HG03159 (cell line): Measurements from ENCODE around the gene WWOX.

Experiments
- ATAC-seq: cut with Tn5 transposase; IDR thresholded peaks from one replicate; pipeline ENCODE4 v1.9.1; 2021; ENCODE audit warnings: mild to moderate bottlenecking, moderate library complexity; ENCODE audit not compliant: unreplicated experiment

WWOX gene

GRCh38 chr16:78192734-78193488, 93.5 kb downstream of the WWOX start:
- ATAC-seq = no peak

- ATAC-seq = no peak
Observed at GRCh38 chr16:78194948-78195347, 95.5 kb downstream of the WWOX start.

DNA sequence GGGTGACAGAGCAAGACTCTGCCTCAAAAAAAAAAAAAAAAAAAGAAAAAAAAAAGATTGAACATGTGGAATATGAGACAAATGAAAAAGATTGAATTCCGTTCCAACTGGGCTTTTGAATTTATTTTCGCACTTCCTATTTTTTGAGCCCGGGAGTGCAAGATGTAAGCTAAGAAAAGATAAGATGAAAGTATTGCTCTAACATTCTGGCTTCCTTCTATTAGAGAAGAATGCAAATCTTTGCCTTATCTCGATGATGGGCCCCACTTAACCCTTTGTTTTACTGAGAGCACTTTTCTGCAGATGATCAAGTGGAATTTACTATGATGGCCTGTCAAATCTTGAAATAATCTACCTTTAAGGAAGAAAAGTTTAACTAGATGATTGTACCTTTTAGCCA, 96.3 kb downstream of the WWOX start:
- ATAC-seq = no peak

GRCh38 chr16:78196502-78196901, 97.0 kb downstream of the WWOX start:
- no peak for ATAC-seq

- no peak for ATAC-seq
Observed at GRCh38 chr16:78198288-78198687, 98.8 kb downstream of the WWOX start.

DNA sequence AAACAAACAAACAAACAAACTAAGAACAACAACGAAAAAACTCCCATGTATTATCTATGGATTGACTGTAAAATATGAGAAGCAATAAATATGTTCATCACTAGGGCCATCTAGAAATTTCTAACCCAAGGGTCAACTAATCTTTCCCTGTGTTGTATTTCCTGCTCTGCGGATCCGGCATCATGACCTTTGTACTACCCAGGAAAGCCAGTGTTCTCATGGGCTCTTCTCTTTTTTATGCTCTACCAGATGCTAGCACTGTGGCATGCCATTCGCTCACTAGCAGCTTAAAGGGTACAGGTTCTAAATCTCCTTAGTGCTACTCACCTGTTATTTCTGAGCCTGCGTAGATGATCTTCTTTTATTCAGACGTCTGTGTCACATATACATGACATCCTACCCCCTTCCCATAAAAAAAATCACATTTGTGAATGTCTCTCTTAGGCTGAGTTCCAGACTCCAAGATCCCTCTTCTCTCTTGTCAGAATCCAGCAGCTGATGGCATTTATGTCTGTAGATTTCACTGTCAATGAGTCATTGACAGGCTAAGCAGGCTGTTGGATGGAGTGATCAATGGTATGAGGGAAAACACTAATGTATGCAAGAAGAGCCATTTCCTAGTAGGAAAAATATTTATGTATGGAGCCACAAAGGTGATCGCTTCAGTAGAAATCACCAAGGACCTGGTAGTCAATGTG, 100.0 kb downstream of the WWOX start:
- ATAC-seq = no peak

- ATAC-seq = no peak
Observed at GRCh38 chr16:78200023-78200389, 100.6 kb downstream of the WWOX start.

DNA sequence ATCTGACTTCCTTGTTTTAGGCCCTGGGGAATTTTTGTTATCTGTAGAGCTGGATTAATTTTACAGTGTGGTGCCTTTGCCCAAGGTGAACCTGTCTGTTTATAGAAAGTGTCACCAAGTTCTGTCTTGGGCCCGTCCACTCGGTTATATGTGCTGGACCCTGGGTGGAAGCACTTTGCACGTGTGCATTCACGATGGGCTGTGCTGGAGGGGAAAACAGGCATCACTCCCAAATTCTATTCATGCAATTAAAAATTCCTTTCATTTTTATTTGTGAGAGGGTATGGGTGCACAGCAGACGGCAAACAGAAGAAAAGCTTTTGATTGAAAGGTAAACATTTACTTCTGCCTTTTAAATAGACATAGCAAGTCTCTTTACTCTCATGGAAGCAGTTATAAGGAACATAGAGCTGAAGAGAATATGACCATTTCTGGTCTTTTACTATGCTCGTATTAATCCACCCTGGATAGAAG, 101.2 kb downstream of the WWOX start:
- no peak for ATAC-seq

GRCh38 chr16:78205506-78205905, 106.1 kb downstream of the WWOX start:
- ATAC-seq = no peak

DNA sequence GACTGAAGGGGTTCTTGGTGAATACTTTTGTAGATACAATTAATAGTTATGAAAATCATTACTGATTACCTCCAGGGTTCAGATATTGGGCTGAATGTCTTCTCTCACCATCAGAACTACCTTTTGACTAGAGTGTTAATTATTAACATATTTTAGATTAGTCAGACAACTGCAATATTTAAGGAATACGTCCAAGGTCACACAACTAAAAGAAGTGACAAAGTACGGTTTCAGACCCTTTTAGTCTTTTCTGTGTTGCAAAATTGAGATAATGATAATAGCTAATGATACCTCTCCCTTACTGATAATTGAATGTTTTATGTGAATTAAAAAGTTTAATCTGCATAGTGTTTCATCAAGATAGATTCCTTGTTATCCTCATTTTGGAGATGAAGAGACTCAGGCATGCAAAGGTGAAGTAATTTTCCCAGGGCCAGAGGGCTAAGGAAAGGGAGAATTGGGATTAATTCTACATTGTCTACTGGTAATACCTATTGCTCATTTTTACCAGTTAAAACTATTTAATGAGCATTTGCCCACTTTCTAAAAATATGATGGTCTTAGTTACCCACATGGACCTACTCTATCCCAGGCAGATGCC, 107.3 kb downstream of the WWOX start:
- no peak for ATAC-seq

- ATAC-seq = no peak
Observed at GRCh38 chr16:78209951-78210661, 110.7 kb downstream of the WWOX start.

GRCh38 chr16:78211020-78211599, 111.7 kb downstream of the WWOX start:
- no peak for ATAC-seq

GRCh38 chr16:78211946-78212345, 112.5 kb downstream of the WWOX start:
- no peak for ATAC-seq

GRCh38 chr16:78212674-78213073, 113.2 kb downstream of the WWOX start:
- no peak for ATAC-seq

- no peak for ATAC-seq
Observed at GRCh38 chr16:78213751-78214150, 114.3 kb downstream of the WWOX start.

DNA sequence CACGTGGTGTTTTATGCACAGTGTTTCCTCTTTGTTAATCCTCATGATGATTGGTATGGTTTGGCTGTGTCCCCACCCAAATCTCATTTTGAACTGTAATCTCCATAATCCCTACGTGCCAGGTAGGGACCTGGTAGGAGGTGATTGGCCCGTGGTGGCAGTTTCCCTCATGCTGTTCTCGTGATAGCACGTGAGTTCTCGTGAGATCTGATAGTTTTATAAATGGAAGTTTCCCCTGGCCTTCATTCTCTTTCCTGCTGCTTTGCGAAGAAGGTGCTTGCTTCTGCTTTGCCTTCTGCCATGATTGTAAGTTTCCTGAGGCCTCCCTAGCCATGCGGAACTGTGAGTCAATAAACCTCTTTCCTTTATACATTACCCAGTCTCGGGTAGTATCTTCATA, 115.8 kb downstream of the WWOX start:
- ATAC-seq = no peak

DNA sequence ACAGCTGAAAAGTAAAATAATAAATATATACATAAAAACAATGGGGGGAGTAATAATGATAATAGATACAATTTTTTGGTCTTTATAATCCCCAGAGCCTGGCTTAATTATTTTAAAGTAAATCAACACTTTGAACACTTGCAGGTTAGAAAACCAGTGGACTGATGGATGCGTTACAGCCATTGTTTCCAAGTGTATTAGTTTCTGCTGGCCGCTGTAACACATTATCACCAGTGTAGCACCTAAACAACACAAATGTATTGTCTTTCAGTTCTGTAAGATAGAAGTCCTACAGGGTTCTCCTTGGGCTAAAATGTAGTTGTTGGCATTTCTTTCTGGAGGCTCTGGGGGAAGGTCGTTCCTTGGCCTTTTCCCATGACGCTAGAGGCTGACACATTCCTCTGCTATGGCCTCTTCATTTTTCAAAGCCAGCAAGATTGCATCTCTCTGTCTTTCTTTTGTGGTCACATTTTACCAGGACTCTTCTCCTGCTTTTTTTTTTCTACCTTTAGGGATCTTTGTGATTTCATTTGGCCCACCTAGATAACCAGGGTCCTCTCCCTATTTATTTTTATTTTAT, 116.8 kb downstream of the WWOX start:
- ATAC-seq = no peak

DNA sequence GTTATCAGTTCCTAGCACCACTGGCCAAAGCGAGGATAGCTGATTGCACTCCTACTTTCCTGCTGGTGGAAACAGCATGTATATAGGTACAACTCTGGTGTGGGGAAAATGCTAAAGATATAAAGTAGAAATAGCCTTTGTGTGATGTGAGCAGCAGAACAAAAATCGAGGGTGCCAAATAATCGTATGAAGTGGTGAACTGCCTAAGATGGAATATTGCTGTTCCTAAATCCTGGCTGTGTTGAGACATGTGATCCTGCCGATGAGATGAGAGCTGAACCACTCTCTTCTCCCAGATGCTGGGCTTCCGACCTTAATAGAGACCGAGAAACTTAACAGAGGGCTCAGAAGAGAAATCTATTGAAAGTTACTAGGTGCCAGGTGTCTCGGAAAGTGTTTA, 117.8 kb downstream of the WWOX start:
- no peak for ATAC-seq

DNA sequence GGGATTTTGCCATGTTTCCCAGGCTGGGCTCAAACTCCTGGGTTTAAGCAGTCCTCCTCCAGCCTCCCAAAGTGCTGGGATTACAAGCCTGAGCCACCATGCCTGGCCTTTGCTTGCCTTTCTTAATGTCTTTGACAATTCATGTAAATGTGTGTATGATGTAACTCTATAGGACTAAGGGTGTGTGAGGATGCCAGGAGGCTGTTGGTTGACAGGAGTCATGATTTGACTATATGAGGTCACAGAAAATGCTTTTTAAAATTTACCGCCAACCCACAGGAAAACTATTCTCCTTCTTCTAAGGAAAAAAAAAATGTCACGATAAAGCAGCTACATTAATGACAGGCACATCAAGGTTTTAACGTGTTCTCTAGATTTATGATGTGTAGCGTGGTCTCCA, 118.8 kb downstream of the WWOX start:
- ATAC-seq = no peak

- no peak for ATAC-seq
Observed at GRCh38 chr16:78218856-78219651, 119.6 kb downstream of the WWOX start.
